SK-N-SH treated with all-trans-retinoic acid at 6 μM for 48 hours (cell line): ENCODE measurements around the gene USH2A.

Source experiments
- ARNTL ChIP-seq: fragments of 450-650 bp; formaldehyde crosslinking; IDR thresholded peaks from 2 replicates; pipeline ENCODE4 v1.5.0; 2020; ENCODE audit warnings: low read depth, mild to moderate bottlenecking, moderate library complexity, borderline replicate concordance
- ZC3H10 ChIP-seq: fragments of 250-450 bp; sonication (Bioruptor Pico); IDR thresholded peaks from 2 replicates; pipeline ENCODE4 v1.5.1; 2021; ENCODE audit warnings: mild to moderate bottlenecking, moderate library complexity

DNA sequence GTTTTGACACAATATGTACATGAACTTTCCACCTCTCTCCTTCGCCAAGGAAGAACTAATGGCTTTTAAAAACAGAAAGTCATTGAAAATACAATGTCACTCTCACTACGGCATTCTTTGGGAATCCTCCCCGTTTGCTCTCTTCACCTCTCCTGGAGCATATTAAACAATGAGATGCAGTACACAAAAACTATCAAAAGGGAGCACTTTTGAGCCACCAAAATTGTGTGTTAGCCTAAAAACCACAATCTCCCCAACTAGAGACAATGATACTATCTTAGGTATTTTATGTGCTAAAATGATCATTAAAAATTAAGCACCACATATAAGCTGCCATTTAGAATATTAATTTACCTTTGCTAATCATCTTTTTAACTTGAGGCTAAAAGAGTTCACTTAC, 430.6 kb downstream of the USH2A start:
- TF ChIP-seq ZC3H10, result no peak
- no peak for TF ChIP-seq ARNTL (CRISPR knock-in tag)
